Endothelial cell of umbilical vein (primary cell): ENCODE data around the gene PLXDC2. TPM values are rescaled to one million over a fixed set of nuclear protein-coding genes. Genes with fewer than 3 reads are reported as not detected.
A peak's percentile ranks its signal among the peaks of the same experiment; 100 is the strongest.

Experiments
- BruUV-seq: library from RNA; stranded (reverse); fragments of 400-500 nt; replicated peaks from 2 replicates; lab custom pipeline; 2021; lab: Mats Ljungman, UMichigan
- CTCF ChIA-PET: fragments of 300-600, 350-600 bp; sonication (Branson Sonifier 250); formaldehyde crosslinking; loops from one replicate; lab custom pipeline; 2021; ENCODE audit warnings: antibody characterized with exemption, inconsistent platforms; lab: Charles Lee
- POLR2A ChIA-PET: fragments of 300-600, 350-600 bp; sonication (Branson Sonifier 250); formaldehyde crosslinking; loops from one replicate; lab custom pipeline; 2021; ENCODE audit warnings: antibody characterized with exemption, inconsistent platforms; lab: Charles Lee
- DNase-seq: peaks from one replicate; pipeline ENCODE4 v3.0.0-alpha.2; 2011; ENCODE audit warnings: low read depth, low spot score
- FAIRE-seq: peaks from 2 replicates; lab custom pipeline; 2011; peaks lifted over from hg19 to GRCh38; lab: Jason Lieb, UNC
- H2AFZ ChIP-seq: 2 replicates; pipeline ENCODE4 v1.6.0; 2012; ENCODE audit warnings: low read depth, low read length, control low read depth, inconsistent platforms
- H3K27ac ChIP-seq: 2 replicates; pipeline ENCODE4 v1.5.1; 2011; ENCODE audit warnings: low read depth, mild to moderate bottlenecking, control low read depth, low read length, moderate library complexity; ENCODE audit not compliant: insufficient read depth
- H3K27me3 ChIP-seq, 2 experiments: 2 replicates each; pipeline versions ENCODE4 v1.6.0 to v1.6.1; 2011; ENCODE audit warnings: low read length in 2 of 2, mixed read lengths in 1 of 2; ENCODE audit not compliant: control insufficient read depth in 2 of 2, insufficient read depth in 2 of 2
- H3K36me3 ChIP-seq, 2 experiments: 2 replicates in 1 of 2; 3 replicates in 1 of 2; pipeline ENCODE4 v1.5.1; 2011; ENCODE audit warnings: low read length in 2 of 2, mild to moderate bottlenecking in 1 of 2, moderate library complexity in 1 of 2; ENCODE audit not compliant: control insufficient read depth in 2 of 2, insufficient read depth in 2 of 2; ENCODE audit errors: extremely low read depth in 1 of 2
- H3K4me1 ChIP-seq: 3 replicates; pipeline ENCODE4 v1.5.1; 2011; ENCODE audit warnings: mild to moderate bottlenecking, low read length; ENCODE audit not compliant: control insufficient read depth, insufficient read depth; ENCODE audit errors: extremely low read depth
- H3K4me2 ChIP-seq: 2 replicates; pipeline ENCODE4 v1.6.1; 2011; ENCODE audit warnings: low read length, control low read depth, mixed read lengths; ENCODE audit not compliant: insufficient read depth
- H3K4me3 ChIP-seq, 3 experiments: fragments of 200-600 bp in 1 of 3; sonication (generic), shearing (Covaris generic) in 1 of 3; replicated peaks in 1 of 3; 2 replicates each; pipeline ENCODE4 v1.5.1; 2011 to 2016; ENCODE audit warnings: control low read depth in 3 of 3, low read length in 3 of 3, mild to moderate bottlenecking in 2 of 3, inconsistent platforms in 1 of 3, low read depth in 1 of 3, moderate library complexity in 1 of 3; ENCODE audit not compliant: insufficient read depth in 1 of 3
- H3K79me2 ChIP-seq: 2 replicates; pipeline ENCODE4 v1.6.0; 2012; ENCODE audit warnings: low read length, inconsistent platforms; ENCODE audit not compliant: control insufficient read depth, insufficient read depth
- H3K9ac ChIP-seq: replicated peaks from 2 replicates; pipeline ENCODE3; 2011; ENCODE audit warnings: low read length, control low read depth; ENCODE audit not compliant: insufficient read depth; ENCODE audit errors: extremely low read depth
- H3K9me1 ChIP-seq: replicated peaks from 3 replicates; pipeline ENCODE4 v1.6.0; 2011; ENCODE audit warnings: mild to moderate bottlenecking, low read length; ENCODE audit not compliant: control insufficient read depth, insufficient read depth; ENCODE audit errors: extremely low read depth
- H3K9me3 ChIP-seq: replicated peaks from 2 replicates; pipeline ENCODE4 v1.5.1; 2012; ENCODE audit warnings: low read length, inconsistent platforms; ENCODE audit not compliant: control insufficient read depth, insufficient read depth
- H4K20me1 ChIP-seq: replicated peaks from 2 replicates; pipeline ENCODE3; 2011; ENCODE audit warnings: mild to moderate bottlenecking, low read length; ENCODE audit not compliant: control insufficient read depth, insufficient read depth; ENCODE audit errors: extremely low read depth
- CTCF ChIP-seq, 2 donors: IDR thresholded peaks; 1 replicate in 1 of 2; 2 replicates in 1 of 2; pipeline ENCODE4 v1.5.1; 2011; ENCODE audit warnings: low read length in 2 of 2, mild to moderate bottlenecking in 2 of 2, moderate library complexity in 2 of 2, control low read depth in 1 of 2, inconsistent platforms in 1 of 2, low read depth in 1 of 2; ENCODE audit not compliant: insufficient read depth in 1 of 2; ENCODE audit errors: extremely low read depth in 1 of 2
- MAX ChIP-seq: IDR thresholded peaks from 2 replicates; pipeline ENCODE4 v1.6.1; 2011; ENCODE audit not compliant: insufficient read depth, insufficient read length
- POLR2A ChIP-seq: IDR thresholded peaks from 2 replicates; pipeline ENCODE4 v1.6.1; 2012; ENCODE audit warnings: low read depth, mild to moderate bottlenecking, control low read depth, low read length
- dilution Hi-C: fragments of 300-500 bp; cut with MboI; formaldehyde crosslinking; loops from one replicate; pipeline ENCODE4 v1.15.0; 2019; ENCODE audit warnings: low sequenced_read_pairs; ENCODE audit not compliant: extremely low pct_ligation_motif_present
- intact Hi-C: fragments of 100-400 bp; cut with micrococcal nuclease; formaldehyde crosslinking; loops from one replicate; pipeline ENCODE4 v1.10.0; 2022
- polyA plus RNA-seq, 4 experiments: library from polyadenylated mRNA; depleted of rRNA in 3 of 4; stranded (reverse) in 3 of 4; unstranded in 1 of 4; fragments of >200 nt; gene quantifications; 2 replicates each; pipeline versions ENCODE4 v1.2.1 to v1.2.3, GENCODE V29; 2011 to 2012; ENCODE audit warnings: missing spikeins in 1 of 4
- total RNA-seq: library from RNA; stranded (reverse); gene quantifications from 2 replicates; pipeline ENCODE4 v1.2.3, GENCODE V29; 2021

The PLXDC2 gene
- total and polyA plus RNA-seq, 2 donors (not counting 3 experiments of a cell fraction or from before 2014, with no cell fraction given) = 0.32 to 1.2 TPM

- dilution Hi-C loops (no loop called here), intact Hi-C loops (loop anchor here (5.0 kb wide), 4 partner anchors 113 to 1038 kb away; no protein-coding TSS in a partner anchor)
- no peaks in the 10 kb centered on the region for H4K20me1 ChIP-seq
- H3K4me3 ChIP-seq = no peak overlapping the region
- H3K36me3 ChIP-seq = no peaks in the 10 kb centered on the region
- ChIA-PET POLR2A (no interaction called here), CTCF (interaction anchor here (0.6 to 3.0 kb wide), 6 partner anchors 9 to 1036 kb away, joined by 3 to 53 read pairs (median 4); no protein-coding TSS in a partner anchor)
- H3K9ac ChIP-seq = no peak overlapping the region
- H2AFZ ChIP-seq = no peak overlapping the region
- no peaks in the 10 kb centered on the region for H3K9me1 ChIP-seq
- TF ChIP-seq MAX (no peak), POLR2A (no peak), CTCF (IDR thresholded peaks at IDR 0.05; ENCODE audit: extremely low read depth in 1 of 2, insufficient read depth in 1 of 2, low read depth in 1 of 2, low read length in 2 of 2) (peak; percentile 44 to 51)
- peak; percentile 77 for FAIRE-seq
- peaks cover 26 to 42% of the 10 kb centered on the region in 2 experiments for H3K27me3 ChIP-seq
- no peak overlapping the region for H3K27ac ChIP-seq
- no peak overlapping the region for H3K4me2 ChIP-seq
- H3K4me1 ChIP-seq = peaks cover 2% of the 10 kb centered on the region
- no TSS peak for BruUV-seq
- DNase-seq = peak; percentile 58
- no peaks in the 10 kb centered on the region for H3K9me3 ChIP-seq
- no peaks in the 10 kb centered on the region for H3K79me2 ChIP-seq
Observed at GRCh38 chr10:19819419-19820033, 3.3 kb downstream of the PLXDC2 start.
